VCaP (cell line): ENCODE data around the gene C1QTNF3.
A peak's percentile ranks its signal among the peaks of the same experiment; 100 is the strongest.

ENCODE experiments used
- H3K27ac ChIP-seq: fragments of 450-650 bp; 2 replicates; pipeline ENCODE4 v1.5.1; 2017
- CTCF ChIP-seq: fragments of 450-650 bp; conservative IDR thresholded peaks from 2 replicates; pipeline ENCODE4 v1.5.1; 2017; ENCODE audit warnings: mild to moderate bottlenecking, moderate library complexity

The C1QTNF3 gene

DNA sequence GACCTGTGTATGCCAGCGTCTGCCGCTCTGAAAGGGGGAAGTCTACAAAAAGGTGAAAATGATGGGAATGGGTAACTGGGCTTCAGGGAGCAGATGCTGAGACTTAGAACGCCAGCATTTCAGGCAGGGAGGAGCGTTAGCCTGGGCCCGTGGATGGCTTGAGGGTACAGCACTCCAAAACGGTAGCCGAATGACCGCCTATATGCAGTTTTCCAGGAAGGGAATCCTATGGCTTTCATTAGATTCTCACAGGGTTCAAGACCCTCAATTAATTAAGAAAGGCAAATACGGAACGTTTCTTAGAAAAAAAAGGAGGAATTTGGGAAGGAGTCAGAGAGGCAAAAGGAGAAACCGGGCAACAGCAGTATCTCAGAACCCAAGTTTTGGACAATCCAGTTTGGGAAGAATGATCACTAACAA, 35.8 kb downstream of the C1QTNF3 start:
- no peak for TF ChIP-seq CTCF

GRCh38 chr5:34005681-34006080, 37.3 kb downstream of the C1QTNF3 start:
- H3K27ac ChIP-seq: peak overlapping the region; percentile 97

More for the DNA sequence above, 35.8 kb downstream of the C1QTNF3 start:
- H3K27ac ChIP-seq: peak overlapping the region; percentile 97

GRCh38 chr5:34005211-34005610, 37.8 kb downstream of the C1QTNF3 start:
- no peak for TF ChIP-seq CTCF
- H3K27ac ChIP-seq: peak overlapping the region; percentile 97; the same call in 1 of the 2 replicates

More at GRCh38 chr5:34005681-34006080, 37.3 kb downstream of the C1QTNF3 start:
- TF ChIP-seq CTCF: no peak

- TF ChIP-seq CTCF: no peak
- H3K27ac ChIP-seq: no peak overlapping the region
These were observed 39.1 kb downstream of the C1QTNF3 start for GRCh38 chr5:34003941-34004340.

DNA sequence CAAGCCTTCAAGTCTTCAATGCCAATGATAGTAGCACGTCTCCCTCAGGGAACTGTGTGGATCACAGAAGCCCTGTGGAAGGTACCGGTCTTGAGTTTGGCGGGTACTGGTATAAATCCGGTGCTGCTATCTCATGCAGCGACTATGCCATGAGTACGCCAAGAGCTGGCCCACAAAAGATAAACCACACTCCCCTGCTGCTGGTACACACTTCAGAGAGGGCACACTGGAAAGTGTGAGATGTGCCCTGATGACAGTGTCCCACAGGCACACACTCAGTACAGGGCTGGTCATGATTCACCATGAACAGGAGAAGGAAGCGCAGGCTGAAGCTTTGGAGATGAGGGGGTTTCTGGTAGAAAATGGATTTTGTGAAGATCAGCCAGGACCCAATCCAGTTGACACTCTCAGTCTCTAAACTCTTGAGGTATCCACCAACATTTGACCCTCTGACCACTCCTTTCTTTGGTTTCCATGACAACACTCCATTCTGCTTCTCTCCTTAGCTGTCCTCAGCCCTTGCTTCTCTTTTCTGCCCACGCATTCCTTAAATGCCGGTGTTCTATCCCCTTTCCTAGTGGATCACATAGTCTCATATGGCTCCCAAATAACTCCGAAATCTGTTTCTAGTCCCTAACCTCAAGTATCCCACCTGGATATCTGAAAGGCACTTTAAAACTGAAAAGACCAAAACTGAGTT, 40.2 kb downstream of the C1QTNF3 start:
- H3K27ac ChIP-seq: peak overlapping the region; percentile 62; the same call in 1 of the 2 replicates
- TF ChIP-seq CTCF: no peak

- no peak for TF ChIP-seq CTCF
- peak overlapping the region; percentile 62 for H3K27ac ChIP-seq
These were observed 41.7 kb downstream of the C1QTNF3 start for GRCh38 chr5:34001241-34001841.

GRCh38 chr5:33999978-34000377, 43.0 kb downstream of the C1QTNF3 start:
- peak overlapping the region; percentile 62 for H3K27ac ChIP-seq
- no peak for TF ChIP-seq CTCF
